Measurements from ENCODE around the gene CLPSL1.

- TF ChIP-seq CTCF (IDR thresholded peaks at IDR 0.05) (no peak), EZH2 (IDR thresholded peaks at IDR 0.05; ENCODE audit: borderline replicate concordance, insufficient read depth, low read depth, low read length, poor library complexity, severe bottlenecking) (no peak)
Measured at GRCh38 chr6:35771343-35771627, 9.5 kb upstream of the CLPSL1 start.
